Ishikawa (cell line): Measurements from ENCODE around the gene NRDC.

Experiments used
- CEBPB ChIP-seq: IDR thresholded peaks from 2 replicates; pipeline ENCODE4 v1.6.1; 2012
- CREB1 ChIP-seq: IDR thresholded peaks from 2 replicates; pipeline ENCODE4 v1.6.1; 2012; ENCODE audit warnings: low read depth
- EGR1 ChIP-seq: IDR thresholded peaks from 2 replicates; pipeline ENCODE4 v1.6.1; 2012
- EP300 ChIP-seq: IDR thresholded peaks from 2 replicates; pipeline ENCODE4 v1.6.1; 2012; ENCODE audit warnings: borderline replicate concordance
- FOXM1 ChIP-seq: IDR thresholded peaks from 2 replicates; pipeline ENCODE4 v1.6.1; 2012; ENCODE audit warnings: low read depth, borderline replicate concordance
- NFIC ChIP-seq: IDR thresholded peaks from 2 replicates; pipeline ENCODE4 v1.6.1; 2012
- RAD21 ChIP-seq: IDR thresholded peaks from 2 replicates; pipeline ENCODE4 v1.6.1; 2012; ENCODE audit warnings: low read depth
- TAF1 ChIP-seq: IDR thresholded peaks from 2 replicates; pipeline ENCODE4 v1.6.1; 2012; ENCODE audit warnings: low read depth, mild to moderate bottlenecking
- TCF12 ChIP-seq: IDR thresholded peaks from 2 replicates; pipeline ENCODE4 v1.6.1; 2012; ENCODE audit warnings: low read depth
- TEAD4 ChIP-seq: IDR thresholded peaks from 2 replicates; pipeline ENCODE4 v1.6.1; 2012
- USF1 ChIP-seq: IDR thresholded peaks from 2 replicates; pipeline ENCODE4 v1.6.1; 2012
- YY1 ChIP-seq: IDR thresholded peaks from 2 replicates; pipeline ENCODE4 v1.6.1; 2012; ENCODE audit warnings: low read depth
- TF ChIP-seq, protein P1 (sequence below): IDR thresholded peaks from 2 replicates; pipeline ENCODE4 v1.6.1; 2012; ENCODE audit warnings: low read depth, mild to moderate bottlenecking
- TF ChIP-seq, protein P2 (sequence below): IDR thresholded peaks from 2 replicates; pipeline ENCODE4 v1.6.1; 2012

DNA sequence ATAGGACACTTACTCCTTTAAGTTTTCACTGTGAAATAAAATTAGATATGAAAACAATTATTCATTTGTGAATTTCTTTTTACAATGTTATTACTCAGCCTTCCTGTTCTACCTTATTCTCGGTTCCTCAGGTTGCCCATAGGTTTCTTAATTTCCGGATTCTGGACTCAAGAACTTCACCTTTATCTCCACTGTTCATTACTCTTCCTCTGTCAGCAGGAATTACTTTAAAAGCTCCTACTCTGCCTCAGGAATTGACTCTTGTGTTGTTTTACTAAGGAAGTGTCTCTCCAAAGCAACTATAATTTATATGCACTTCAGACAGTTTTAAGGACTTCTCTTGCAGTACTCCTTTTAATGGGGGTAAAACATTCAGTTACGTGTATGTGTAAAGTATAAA, 137.9 kb downstream of the NRDC start:
- TF ChIP-seq YY1 (no peak), TAF1 (no peak), TCF12 (no peak), USF1 (no peak), EGR1 (no peak), EP300 (no peak), CREB1 (no peak), FOXM1 (no peak), RAD21 (no peak), CEBPB (no peak), NFIC (no peak), TEAD4 (no peak)
- TF ChIP-seq, protein P1, sequence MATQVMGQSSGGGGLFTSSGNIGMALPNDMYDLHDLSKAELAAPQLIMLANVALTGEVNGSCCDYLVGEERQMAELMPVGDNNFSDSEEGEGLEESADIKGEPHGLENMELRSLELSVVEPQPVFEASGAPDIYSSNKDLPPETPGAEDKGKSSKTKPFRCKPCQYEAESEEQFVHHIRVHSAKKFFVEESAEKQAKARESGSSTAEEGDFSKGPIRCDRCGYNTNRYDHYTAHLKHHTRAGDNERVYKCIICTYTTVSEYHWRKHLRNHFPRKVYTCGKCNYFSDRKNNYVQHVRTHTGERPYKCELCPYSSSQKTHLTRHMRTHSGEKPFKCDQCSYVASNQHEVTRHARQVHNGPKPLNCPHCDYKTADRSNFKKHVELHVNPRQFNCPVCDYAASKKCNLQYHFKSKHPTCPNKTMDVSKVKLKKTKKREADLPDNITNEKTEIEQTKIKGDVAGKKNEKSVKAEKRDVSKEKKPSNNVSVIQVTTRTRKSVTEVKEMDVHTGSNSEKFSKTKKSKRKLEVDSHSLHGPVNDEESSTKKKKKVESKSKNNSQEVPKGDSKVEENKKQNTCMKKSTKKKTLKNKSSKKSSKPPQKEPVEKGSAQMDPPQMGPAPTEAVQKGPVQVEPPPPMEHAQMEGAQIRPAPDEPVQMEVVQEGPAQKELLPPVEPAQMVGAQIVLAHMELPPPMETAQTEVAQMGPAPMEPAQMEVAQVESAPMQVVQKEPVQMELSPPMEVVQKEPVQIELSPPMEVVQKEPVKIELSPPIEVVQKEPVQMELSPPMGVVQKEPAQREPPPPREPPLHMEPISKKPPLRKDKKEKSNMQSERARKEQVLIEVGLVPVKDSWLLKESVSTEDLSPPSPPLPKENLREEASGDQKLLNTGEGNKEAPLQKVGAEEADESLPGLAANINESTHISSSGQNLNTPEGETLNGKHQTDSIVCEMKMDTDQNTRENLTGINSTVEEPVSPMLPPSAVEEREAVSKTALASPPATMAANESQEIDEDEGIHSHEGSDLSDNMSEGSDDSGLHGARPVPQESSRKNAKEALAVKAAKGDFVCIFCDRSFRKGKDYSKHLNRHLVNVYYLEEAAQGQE = no peak
- TF ChIP-seq, protein P2, sequence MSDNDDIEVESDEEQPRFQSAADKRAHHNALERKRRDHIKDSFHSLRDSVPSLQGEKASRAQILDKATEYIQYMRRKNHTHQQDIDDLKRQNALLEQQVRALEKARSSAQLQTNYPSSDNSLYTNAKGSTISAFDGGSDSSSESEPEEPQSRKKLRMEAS = no peak
